ENCODE results near the gene IGF2BP2.

The IGF2BP2 gene

GRCh38 chr3:185653949-185654757 is 170.7 kb downstream of the IGF2BP2 start:
- no peak for TF ChIP-seq CTCF (IDR thresholded peaks at IDR 0.05; ENCODE audit: control insufficient read depth, extremely low read depth, insufficient read depth)
- DNase-seq (ENCODE audit: low read depth): no peak
- H3K4me3 ChIP-seq (ENCODE audit: low read depth, low read length): no peak overlapping the region

- no peak for TF ChIP-seq CTCF (IDR thresholded peaks at IDR 0.05; ENCODE audit: control insufficient read depth, extremely low read depth, insufficient read depth)
- no peak for DNase-seq (ENCODE audit: low read depth)
- H3K4me3 ChIP-seq (ENCODE audit: low read depth, low read length): no peak overlapping the region
Measured at GRCh38 chr3:185651971-185652370, 172.9 kb downstream of the IGF2BP2 start.

- no peak for DNase-seq (ENCODE audit: low read depth)
- no peak for TF ChIP-seq CTCF (IDR thresholded peaks at IDR 0.05; ENCODE audit: control insufficient read depth, extremely low read depth, insufficient read depth)
- H3K4me3 ChIP-seq (ENCODE audit: low read depth, low read length): no peak overlapping the region
Measured at GRCh38 chr3:185649414-185649813, 175.4 kb downstream of the IGF2BP2 start.

- no peak for TF ChIP-seq CTCF (IDR thresholded peaks at IDR 0.05; ENCODE audit: control insufficient read depth, extremely low read depth, insufficient read depth)
- DNase-seq (ENCODE audit: low read depth): no peak
- H3K4me3 ChIP-seq (ENCODE audit: low read depth, low read length): no peak overlapping the region
Measured at GRCh38 chr3:185648396-185648795, 176.4 kb downstream of the IGF2BP2 start.

- DNase-seq (ENCODE audit: low read depth): no peak
- no peak for TF ChIP-seq CTCF (IDR thresholded peaks at IDR 0.05; ENCODE audit: control insufficient read depth, extremely low read depth, insufficient read depth)
- no peak overlapping the region for H3K4me3 ChIP-seq (ENCODE audit: low read depth, low read length)
Measured at GRCh38 chr3:185647880-185648210, 177.0 kb downstream of the IGF2BP2 start.

GRCh38 chr3:185647134-185647879 is 177.5 kb downstream of the IGF2BP2 start:
- no peak overlapping the region for H3K4me3 ChIP-seq (ENCODE audit: low read depth, low read length)
- TF ChIP-seq CTCF (IDR thresholded peaks at IDR 0.05; ENCODE audit: control insufficient read depth, extremely low read depth, insufficient read depth): no peak
- DNase-seq (ENCODE audit: low read depth): no peak
